ENCODE results near the gene SDSL.

SDSL gene

DNA sequence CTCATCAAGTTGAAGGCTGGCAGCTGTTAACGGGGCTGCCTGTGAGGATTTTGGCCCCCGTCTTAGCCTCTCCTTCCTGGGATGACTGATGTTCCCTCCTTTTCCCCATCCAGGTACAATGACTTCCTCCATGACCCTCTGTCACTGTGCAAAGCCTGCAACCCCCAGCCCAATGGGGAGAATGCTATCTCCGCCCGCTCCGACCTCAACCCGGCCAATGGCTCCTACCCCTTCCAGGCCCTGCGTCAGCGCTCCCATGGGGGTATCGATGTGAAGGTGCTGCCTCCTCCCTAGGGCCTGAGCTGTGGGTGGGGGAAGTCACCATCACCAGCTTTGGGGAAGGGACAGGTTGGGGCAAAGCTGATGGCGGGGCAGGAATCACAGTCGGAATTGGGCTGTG, 34.5 kb upstream of the SDSL start:
- TF ChIP-seq GLIS3 (CRISPR knock-in tag; IDR thresholded peaks at IDR 0.05), result no peak
- TF ChIP-seq BACH2 (CRISPR knock-in tag; IDR thresholded peaks at IDR 0.05; ENCODE audit: borderline replicate concordance), result no peak
- TF ChIP-seq, protein P1, sequence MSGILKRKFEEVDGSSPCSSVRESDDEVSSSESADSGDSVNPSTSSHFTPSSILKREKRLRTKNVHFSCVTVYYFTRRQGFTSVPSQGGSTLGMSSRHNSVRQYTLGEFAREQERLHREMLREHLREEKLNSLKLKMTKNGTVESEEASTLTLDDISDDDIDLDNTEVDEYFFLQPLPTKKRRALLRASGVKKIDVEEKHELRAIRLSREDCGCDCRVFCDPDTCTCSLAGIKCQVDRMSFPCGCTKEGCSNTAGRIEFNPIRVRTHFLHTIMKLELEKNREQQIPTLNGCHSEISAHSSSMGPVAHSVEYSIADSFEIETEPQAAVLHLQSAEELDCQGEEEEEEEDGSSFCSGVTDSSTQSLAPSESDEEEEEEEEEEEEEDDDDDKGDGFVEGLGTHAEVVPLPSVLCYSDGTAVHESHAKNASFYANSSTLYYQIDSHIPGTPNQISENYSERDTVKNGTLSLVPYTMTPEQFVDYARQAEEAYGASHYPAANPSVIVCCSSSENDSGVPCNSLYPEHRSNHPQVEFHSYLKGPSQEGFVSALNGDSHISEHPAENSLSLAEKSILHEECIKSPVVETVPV (CRISPR knock-in tag; IDR thresholded peaks at IDR 0.05), result no peak
- no peak for TF ChIP-seq SNAI2 (CRISPR knock-in tag; IDR thresholded peaks at IDR 0.05)
- no peak for TF ChIP-seq ZC3H10 (CRISPR knock-in tag; IDR thresholded peaks at IDR 0.05)
- no peak for TF ChIP-seq TOX (CRISPR knock-in tag; IDR thresholded peaks at IDR 0.05; ENCODE audit: borderline replicate concordance)
- TF ChIP-seq, protein P2, sequence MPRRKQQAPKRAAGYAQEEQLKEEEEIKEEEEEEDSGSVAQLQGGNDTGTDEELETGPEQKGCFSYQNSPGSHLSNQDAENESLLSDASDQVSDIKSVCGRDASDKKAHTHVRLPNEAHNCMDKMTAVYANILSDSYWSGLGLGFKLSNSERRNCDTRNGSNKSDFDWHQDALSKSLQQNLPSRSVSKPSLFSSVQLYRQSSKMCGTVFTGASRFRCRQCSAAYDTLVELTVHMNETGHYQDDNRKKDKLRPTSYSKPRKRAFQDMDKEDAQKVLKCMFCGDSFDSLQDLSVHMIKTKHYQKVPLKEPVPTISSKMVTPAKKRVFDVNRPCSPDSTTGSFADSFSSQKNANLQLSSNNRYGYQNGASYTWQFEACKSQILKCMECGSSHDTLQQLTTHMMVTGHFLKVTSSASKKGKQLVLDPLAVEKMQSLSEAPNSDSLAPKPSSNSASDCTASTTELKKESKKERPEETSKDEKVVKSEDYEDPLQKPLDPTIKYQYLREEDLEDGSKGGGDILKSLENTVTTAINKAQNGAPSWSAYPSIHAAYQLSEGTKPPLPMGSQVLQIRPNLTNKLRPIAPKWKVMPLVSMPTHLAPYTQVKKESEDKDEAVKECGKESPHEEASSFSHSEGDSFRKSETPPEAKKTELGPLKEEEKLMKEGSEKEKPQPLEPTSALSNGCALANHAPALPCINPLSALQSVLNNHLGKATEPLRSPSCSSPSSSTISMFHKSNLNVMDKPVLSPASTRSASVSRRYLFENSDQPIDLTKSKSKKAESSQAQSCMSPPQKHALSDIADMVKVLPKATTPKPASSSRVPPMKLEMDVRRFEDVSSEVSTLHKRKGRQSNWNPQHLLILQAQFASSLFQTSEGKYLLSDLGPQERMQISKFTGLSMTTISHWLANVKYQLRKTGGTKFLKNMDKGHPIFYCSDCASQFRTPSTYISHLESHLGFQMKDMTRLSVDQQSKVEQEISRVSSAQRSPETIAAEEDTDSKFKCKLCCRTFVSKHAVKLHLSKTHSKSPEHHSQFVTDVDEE (CRISPR knock-in tag; IDR thresholded peaks at IDR 0.05), result no peak
- TF ChIP-seq, protein P3, sequence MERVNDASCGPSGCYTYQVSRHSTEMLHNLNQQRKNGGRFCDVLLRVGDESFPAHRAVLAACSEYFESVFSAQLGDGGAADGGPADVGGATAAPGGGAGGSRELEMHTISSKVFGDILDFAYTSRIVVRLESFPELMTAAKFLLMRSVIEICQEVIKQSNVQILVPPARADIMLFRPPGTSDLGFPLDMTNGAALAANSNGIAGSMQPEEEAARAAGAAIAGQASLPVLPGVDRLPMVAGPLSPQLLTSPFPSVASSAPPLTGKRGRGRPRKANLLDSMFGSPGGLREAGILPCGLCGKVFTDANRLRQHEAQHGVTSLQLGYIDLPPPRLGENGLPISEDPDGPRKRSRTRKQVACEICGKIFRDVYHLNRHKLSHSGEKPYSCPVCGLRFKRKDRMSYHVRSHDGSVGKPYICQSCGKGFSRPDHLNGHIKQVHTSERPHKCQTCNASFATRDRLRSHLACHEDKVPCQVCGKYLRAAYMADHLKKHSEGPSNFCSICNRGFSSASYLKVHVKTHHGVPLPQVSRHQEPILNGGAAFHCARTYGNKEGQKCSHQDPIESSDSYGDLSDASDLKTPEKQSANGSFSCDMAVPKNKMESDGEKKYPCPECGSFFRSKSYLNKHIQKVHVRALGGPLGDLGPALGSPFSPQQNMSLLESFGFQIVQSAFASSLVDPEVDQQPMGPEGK (CRISPR knock-in tag; IDR thresholded peaks at IDR 0.05; ENCODE audit: borderline replicate concordance), result no peak
- no peak for TF ChIP-seq ZNF565 (CRISPR knock-in tag; conservative IDR thresholded peaks at IDR 0.05; ENCODE audit: low read depth)
- TF ChIP-seq TCF4 (CRISPR knock-in tag; IDR thresholded peaks at IDR 0.05; ENCODE audit: borderline replicate concordance), result no peak
- TF ChIP-seq, protein P4, sequence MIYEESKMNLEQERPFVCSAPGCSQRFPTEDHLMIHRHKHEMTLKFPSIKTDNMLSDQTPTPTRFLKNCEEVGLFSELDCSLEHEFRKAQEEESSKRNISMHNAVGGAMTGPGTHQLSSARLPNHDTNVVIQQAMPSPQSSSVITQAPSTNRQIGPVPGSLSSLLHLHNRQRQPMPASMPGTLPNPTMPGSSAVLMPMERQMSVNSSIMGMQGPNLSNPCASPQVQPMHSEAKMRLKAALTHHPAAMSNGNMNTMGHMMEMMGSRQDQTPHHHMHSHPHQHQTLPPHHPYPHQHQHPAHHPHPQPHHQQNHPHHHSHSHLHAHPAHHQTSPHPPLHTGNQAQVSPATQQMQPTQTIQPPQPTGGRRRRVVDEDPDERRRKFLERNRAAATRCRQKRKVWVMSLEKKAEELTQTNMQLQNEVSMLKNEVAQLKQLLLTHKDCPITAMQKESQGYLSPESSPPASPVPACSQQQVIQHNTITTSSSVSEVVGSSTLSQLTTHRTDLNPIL (CRISPR knock-in tag; IDR thresholded peaks at IDR 0.05; ENCODE audit: low read depth), result no peak
- no peak for TF ChIP-seq ZNF8 (CRISPR knock-in tag; IDR thresholded peaks at IDR 0.05)
- TF ChIP-seq ZNF70 (CRISPR knock-in tag; IDR thresholded peaks at IDR 0.05), result no peak
- TF ChIP-seq ISL1 (CRISPR knock-in tag; IDR thresholded peaks at IDR 0.05), result no peak
- no peak for TF ChIP-seq ESRRG (CRISPR knock-in tag; IDR thresholded peaks at IDR 0.05)
- no peak for TF ChIP-seq CSDC2 (CRISPR knock-in tag; IDR thresholded peaks at IDR 0.05)
- no peak for TF ChIP-seq OSR1 (CRISPR knock-in tag; IDR thresholded peaks at IDR 0.05)
- no peak for TF ChIP-seq ZFP30 (CRISPR knock-in tag; IDR thresholded peaks at IDR 0.05)
- no peak for TF ChIP-seq RARB (CRISPR knock-in tag; IDR thresholded peaks at IDR 0.05)
- TF ChIP-seq, protein P5, sequence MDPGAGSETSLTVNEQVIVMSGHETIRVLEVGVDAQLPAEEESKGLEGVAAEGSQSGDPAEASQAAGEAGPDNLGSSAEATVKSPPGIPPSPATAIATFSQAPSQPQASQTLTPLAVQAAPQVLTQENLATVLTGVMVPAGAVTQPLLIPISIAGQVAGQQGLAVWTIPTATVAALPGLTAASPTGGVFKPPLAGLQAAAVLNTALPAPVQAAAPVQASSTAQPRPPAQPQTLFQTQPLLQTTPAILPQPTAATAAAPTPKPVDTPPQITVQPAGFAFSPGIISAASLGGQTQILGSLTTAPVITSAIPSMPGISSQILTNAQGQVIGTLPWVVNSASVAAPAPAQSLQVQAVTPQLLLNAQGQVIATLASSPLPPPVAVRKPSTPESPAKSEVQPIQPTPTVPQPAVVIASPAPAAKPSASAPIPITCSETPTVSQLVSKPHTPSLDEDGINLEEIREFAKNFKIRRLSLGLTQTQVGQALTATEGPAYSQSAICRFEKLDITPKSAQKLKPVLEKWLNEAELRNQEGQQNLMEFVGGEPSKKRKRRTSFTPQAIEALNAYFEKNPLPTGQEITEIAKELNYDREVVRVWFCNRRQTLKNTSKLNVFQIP (CRISPR knock-in tag; IDR thresholded peaks at IDR 0.05; ENCODE audit: borderline replicate concordance, low read depth), result no peak
- no peak for ATAC-seq

DNA sequence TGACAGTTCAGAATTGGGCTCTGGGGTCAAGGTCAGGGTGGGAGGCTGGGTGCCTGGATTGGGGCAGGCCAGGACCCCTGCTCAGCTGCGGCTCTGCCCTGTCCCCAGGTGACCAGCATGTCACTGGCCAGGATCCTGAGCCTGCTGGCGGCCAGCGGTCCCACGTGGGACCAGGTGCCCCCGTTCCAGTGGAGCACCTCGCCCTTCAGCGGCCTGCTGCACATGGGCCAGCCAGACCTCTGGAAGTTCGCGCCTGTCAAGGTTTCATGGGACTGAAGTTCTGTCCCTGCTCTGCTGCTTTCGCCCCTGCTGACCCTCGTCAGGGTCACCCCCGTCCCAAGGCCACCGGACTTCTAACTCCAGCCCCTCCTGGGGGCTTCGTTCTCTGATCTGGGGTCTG, 33.8 kb upstream of the SDSL start:
- ATAC-seq, result no peak
- no peak for TF ChIP-seq ZC3H10 (CRISPR knock-in tag; IDR thresholded peaks at IDR 0.05)
- TF ChIP-seq GLIS3 (CRISPR knock-in tag; IDR thresholded peaks at IDR 0.05), result no peak
- no peak for TF ChIP-seq TOX (CRISPR knock-in tag; IDR thresholded peaks at IDR 0.05; ENCODE audit: borderline replicate concordance)
- no peak for TF ChIP-seq TCF4 (CRISPR knock-in tag; IDR thresholded peaks at IDR 0.05; ENCODE audit: borderline replicate concordance)

DNA sequence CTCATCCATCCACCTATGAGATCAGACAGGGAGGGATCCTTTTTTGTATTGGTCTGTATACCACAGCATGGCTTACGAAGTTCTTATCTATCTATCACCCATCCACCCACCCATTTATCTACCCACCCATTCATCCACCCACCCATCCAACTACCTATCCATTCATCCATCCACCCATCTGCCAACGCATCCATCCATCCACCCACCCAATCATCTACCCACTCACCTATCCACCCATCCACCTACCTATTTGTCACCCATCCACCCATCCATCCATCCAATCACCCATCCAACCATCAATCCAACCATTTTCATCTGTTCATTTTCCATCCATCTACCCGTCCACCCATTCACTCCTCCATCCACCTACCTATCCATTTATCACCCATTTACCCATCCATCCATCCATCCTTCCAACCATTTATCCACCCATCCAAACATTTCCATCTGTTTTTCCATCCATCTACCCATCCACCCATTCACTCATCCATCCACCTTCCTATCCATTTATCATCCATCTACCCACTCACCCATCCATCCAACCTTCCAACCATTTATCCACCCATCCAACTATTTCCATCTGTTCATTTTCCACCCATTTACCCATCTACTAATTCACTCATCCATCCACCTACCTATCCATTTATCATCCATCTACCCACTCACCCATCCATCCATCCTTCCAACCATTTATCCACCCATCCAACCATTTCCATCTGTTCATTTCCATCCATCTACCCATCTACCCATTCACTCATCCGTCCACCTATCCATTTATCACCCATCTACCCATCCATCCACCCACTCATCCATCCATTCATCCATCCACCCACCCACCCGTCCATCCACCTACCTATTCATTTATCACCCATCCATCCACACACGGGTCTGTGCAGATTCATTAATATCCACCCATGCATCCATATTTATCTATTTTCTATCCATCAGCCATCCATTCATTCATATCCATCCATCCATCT, 31.8 kb upstream of the SDSL start:
- ATAC-seq, result no peak
- TF ChIP-seq ESRRG (CRISPR knock-in tag; IDR thresholded peaks at IDR 0.05) (no peak), SNAI2 (CRISPR knock-in tag; IDR thresholded peaks at IDR 0.05) (no peak), TOX (CRISPR knock-in tag; IDR thresholded peaks at IDR 0.05; ENCODE audit: borderline replicate concordance) (no peak), CSDC2 (CRISPR knock-in tag; IDR thresholded peaks at IDR 0.05) (no peak), ZNF565 (CRISPR knock-in tag; conservative IDR thresholded peaks at IDR 0.05; ENCODE audit: low read depth) (no peak), ARNTL (CRISPR knock-in tag; IDR thresholded peaks at IDR 0.05; ENCODE audit: borderline replicate concordance, low read depth) (no peak), GLIS3 (CRISPR knock-in tag; IDR thresholded peaks at IDR 0.05) (no peak), ZNF8 (CRISPR knock-in tag; IDR thresholded peaks at IDR 0.05) (no peak), PPARA (CRISPR knock-in tag; IDR thresholded peaks at IDR 0.05; ENCODE audit: borderline replicate concordance) (no peak)
- TF ChIP-seq, protein P2 (CRISPR knock-in tag; IDR thresholded peaks at IDR 0.05), result no peak
